H1 (cell line): Measurements from ENCODE around the gene VRK3. TPM values are rescaled to one million over a fixed set of nuclear protein-coding genes. Genes with fewer than 3 reads are reported as not detected.

Experiments
- CTCF ChIA-PET: fragments of 300-600 bp; sonication (Branson Sonifier 250); formaldehyde crosslinking; loops from one replicate; lab custom pipeline; 2021; ENCODE audit not compliant: partially characterized antibody; lab: Charles Lee
- POLR2A ChIA-PET: fragments of 300-600 bp; sonication (Branson Sonifier 250); formaldehyde crosslinking; loops from one replicate; lab custom pipeline; 2021; ENCODE audit warnings: inconsistent platforms; ENCODE audit not compliant: partially characterized antibody; lab: Charles Lee
- DNase-seq, 2 experiments: peaks; one replicate each; pipeline versions ENCODE4 v3.0.0 to v3.0.0-alpha.2; 2010 to 2022; ENCODE audit warnings: low spot score in 2 of 2, low read depth in 1 of 2, mixed read lengths in 1 of 2
- FAIRE-seq: peaks from 2 replicates; lab custom pipeline; 2011; peaks lifted over from hg19 to GRCh38; lab: Jason Lieb, UNC
- H2AFZ ChIP-seq: 2 replicates; pipeline ENCODE4 v1.8.1; 2012; ENCODE audit warnings: low read length, inconsistent platforms
- H2AK5ac ChIP-seq: 2 replicates; pipeline ENCODE4 v1.6.1; 2013; ENCODE audit warnings: low read depth, low read length
- H2BK120ac ChIP-seq: replicated peaks from 2 replicates; pipeline ENCODE3; 2013; ENCODE audit warnings: low read depth, low read length, inconsistent platforms
- H2BK12ac ChIP-seq: 2 replicates; pipeline ENCODE4 v1.6.1; 2013; ENCODE audit warnings: low read depth, low read length
- H2BK15ac ChIP-seq: 2 replicates; pipeline ENCODE4 v1.6.1; 2013; ENCODE audit warnings: low read length
- H2BK20ac ChIP-seq: 2 replicates; pipeline ENCODE4 v1.6.1; 2013; ENCODE audit warnings: low read length
- H2BK5ac ChIP-seq: 2 replicates; pipeline ENCODE4 v1.6.1; 2013; ENCODE audit warnings: low read depth, low read length
- H3K14ac ChIP-seq: 2 replicates; pipeline ENCODE4 v1.6.1; 2013; ENCODE audit warnings: inconsistent platforms; ENCODE audit not compliant: insufficient read length
- H3K18ac ChIP-seq: 2 replicates; pipeline ENCODE4 v1.6.1; 2013; ENCODE audit warnings: low read length; ENCODE audit errors: extremely low read depth
- H3K23ac ChIP-seq: 2 replicates; pipeline ENCODE4 v1.6.1; 2013; ENCODE audit warnings: inconsistent platforms; ENCODE audit not compliant: insufficient read length
- H3K23me2 ChIP-seq: 2 replicates; pipeline ENCODE4 v1.6.1; 2013; ENCODE audit warnings: low read depth, low read length
- H3K27ac ChIP-seq: 2 replicates; pipeline ENCODE4 v1.6.1; 2011; ENCODE audit warnings: low read depth, low read length, inconsistent platforms
- H3K27me3 ChIP-seq, 4 experiments: replicated peaks in 1 of 4; 1 replicate in 1 of 4; 2 replicates in 3 of 4; pipeline versions ENCODE4 v1.6.1 to v1.8.1; 2011 to 2013; ENCODE audit warnings: low read length in 3 of 4, mild to moderate bottlenecking in 3 of 4, inconsistent platforms in 2 of 4, mixed read lengths in 2 of 4, moderate library complexity in 1 of 4; ENCODE audit not compliant: control insufficient read depth in 3 of 4, insufficient read depth in 3 of 4; ENCODE audit errors: extremely low read depth in 1 of 4
- H3K36me3 ChIP-seq, 4 experiments: 2 replicates each; pipeline versions ENCODE4 v1.6.1 to v1.8.1; 2011 to 2013; ENCODE audit warnings: mild to moderate bottlenecking in 4 of 4, low read length in 3 of 4, moderate library complexity in 2 of 4, control low read depth in 1 of 4, inconsistent platforms in 1 of 4; ENCODE audit not compliant: insufficient read depth in 4 of 4, control insufficient read depth in 2 of 4
- H3K4ac ChIP-seq: replicated peaks from 2 replicates; pipeline ENCODE3; 2013; ENCODE audit warnings: low read length, low read depth, mixed read lengths, inconsistent platforms; ENCODE audit not compliant: insufficient read length
- H3K4me1 ChIP-seq, 4 experiments: replicated peaks in 1 of 4; 1 replicate in 1 of 4; 2 replicates in 3 of 4; pipeline versions ENCODE4 v1.6.1 to v1.8.1; 2011 to 2013; ENCODE audit warnings: low read length in 3 of 4, inconsistent platforms in 2 of 4, mixed read lengths in 1 of 4; ENCODE audit not compliant: insufficient read depth in 4 of 4, control insufficient read depth in 3 of 4
- H3K4me2 ChIP-seq, 2 experiments: 2 replicates each; pipeline versions ENCODE4 v1.6.1 to v1.8.1; 2011 to 2013; ENCODE audit warnings: low read depth in 2 of 2, low read length in 2 of 2, control low read depth in 1 of 2, inconsistent platforms in 1 of 2, mild to moderate bottlenecking in 1 of 2; ENCODE audit not compliant: insufficient read depth in 1 of 2
- H3K4me3 ChIP-seq, 4 experiments: fragments of 200-600, 300-600 bp in 1 of 4; sonication (generic), shearing (Covaris generic), sonication (Bioruptor Twin) in 1 of 4; 2 replicates each; pipeline versions ENCODE4 v1.5.1 to v1.8.1; 2011 to 2016; ENCODE audit warnings: low read length in 4 of 4, low read depth in 3 of 4, control low read depth in 2 of 4, inconsistent platforms in 2 of 4, mild to moderate bottlenecking in 2 of 4, mixed read lengths in 1 of 4, moderate library complexity in 1 of 4; ENCODE audit not compliant: insufficient read depth in 2 of 4; ENCODE audit errors: extremely low read depth in 1 of 4
- H3K56ac ChIP-seq: replicated peaks from 2 replicates; pipeline ENCODE3; 2013; ENCODE audit warnings: low read depth, mild to moderate bottlenecking, mixed read lengths, low read length, inconsistent platforms; ENCODE audit not compliant: insufficient read length
- H3K79me1 ChIP-seq: 2 replicates; pipeline ENCODE4 v1.6.1; 2013; ENCODE audit warnings: low read depth, low read length, control low read depth
- H3K79me2 ChIP-seq, 2 experiments: 2 replicates each; pipeline versions ENCODE4 v1.6.1 to v1.8.1; 2012 to 2013; ENCODE audit warnings: low read length in 2 of 2, mild to moderate bottlenecking in 2 of 2, inconsistent platforms in 1 of 2; ENCODE audit not compliant: insufficient read depth in 2 of 2, control insufficient read depth in 1 of 2
- H3K9ac ChIP-seq, 4 experiments: replicated peaks in 1 of 4; 1 replicate in 1 of 4; 2 replicates in 3 of 4; pipeline versions ENCODE4 v1.6.1 to v1.8.1; 2011 to 2013; ENCODE audit warnings: low read depth in 3 of 4, low read length in 3 of 4, control low read depth in 2 of 4, mild to moderate bottlenecking in 2 of 4, moderate library complexity in 2 of 4, inconsistent platforms in 1 of 4; ENCODE audit errors: extremely low read depth in 1 of 4
- H3K9me3 ChIP-seq, 2 experiments: 2 replicates each; pipeline versions ENCODE4 v1.6.1 to v1.8.1; 2012 to 2013; ENCODE audit warnings: mild to moderate bottlenecking in 2 of 2, moderate library complexity in 2 of 2, control low read depth in 1 of 2, inconsistent platforms in 1 of 2, low read depth in 1 of 2, low read length in 1 of 2, mixed read lengths in 1 of 2; ENCODE audit not compliant: insufficient read depth in 2 of 2
- H4K20me1 ChIP-seq, 2 experiments: replicated peaks in 1 of 2; 2 replicates each; pipeline versions ENCODE3 to v1.8.1; 2011 to 2013; ENCODE audit warnings: inconsistent platforms in 2 of 2, low read length in 2 of 2, mild to moderate bottlenecking in 1 of 2; ENCODE audit not compliant: insufficient read depth in 2 of 2, control insufficient read depth in 1 of 2
- H4K5ac ChIP-seq: 2 replicates; pipeline ENCODE4 v1.6.1; 2013; ENCODE audit warnings: low read length, low read depth, mixed read lengths, inconsistent platforms; ENCODE audit not compliant: insufficient read length
- H4K8ac ChIP-seq: 2 replicates; pipeline ENCODE4 v1.8.0; 2013; ENCODE audit warnings: mild to moderate bottlenecking, moderate library complexity, low read length, inconsistent platforms; ENCODE audit not compliant: insufficient read depth; ENCODE audit errors: extremely low read depth
- H4K91ac ChIP-seq: replicated peaks from 2 replicates; pipeline ENCODE3; 2013; ENCODE audit warnings: low read length, mixed read lengths, inconsistent platforms; ENCODE audit not compliant: insufficient read length
- BRCA1 ChIP-seq: IDR thresholded peaks from 2 replicates; pipeline ENCODE4 v1.6.1; 2012; ENCODE audit warnings: low read depth, low read length, improper control_type of control experiment
- CHD1 ChIP-seq: IDR thresholded peaks from 2 replicates; pipeline ENCODE4 v1.6.1; 2012; ENCODE audit warnings: low read depth, low read length, improper control_type of control experiment
- SUZ12 ChIP-seq: fragments of 200-600 bp; sonication (generic); IDR thresholded peaks from 2 replicates; pipeline ENCODE4 v1.6.1; 2012; ENCODE audit warnings: mild to moderate bottlenecking, inconsistent platforms, low read length, moderate library complexity, mixed read lengths
- WGBS, 2 experiments: shearing (Covaris generic) in 1 of 2; methylation state at CpG; one replicate each; pipeline versions ENCODE4 v1.1.6 to v1.1.7; 2013 to 2015; ENCODE audit warnings: low lambda C conversion rate in 2 of 2, mixed read lengths in 2 of 2, inconsistent platforms in 1 of 2, low coverage in 1 of 2, missing lambda C conversion rate in 1 of 2; ENCODE audit not compliant: insufficient replicate concordance in 2 of 2, insufficient coverage in 1 of 2, insufficient read length in 1 of 2; ENCODE audit errors: extremely low coverage in 1 of 2, missing lambda C conversion rate in 1 of 2; 5-methylcytosine and 5-hydroxymethylcytosine counted together
- polyA plus RNA-seq, 7 experiments: library from polyadenylated mRNA; depleted of rRNA in 3 of 7; stranded (reverse) in 5 of 7; unstranded in 2 of 7; fragments of >200 nt in 5 of 7; fragments of 200-250 nt in 2 of 7; gene quantifications; 1 replicate in 5 of 7; 2 replicates in 1 of 7; 4 replicates in 1 of 7; pipeline versions ENCODE4 v1.2.1 to v1.2.3, GENCODE V29; 2011 to 2013; ENCODE audit warnings: missing spikeins in 2 of 7, mixed read lengths in 2 of 7
- total RNA-seq: library from RNA; stranded (reverse); fragmentation: NEBNext Ultra II Directional; extraction: Animal tissue kit (Norgen Biotek cat#: 25700); gene quantifications from 2 replicates; pipeline ENCODE4 v1.2.1, GENCODE V29; 2021
- TF ChIP-seq, protein P1 (sequence below): IDR thresholded peaks from 2 replicates; pipeline ENCODE4 v1.6.1; 2012; ENCODE audit warnings: inconsistent platforms
- TF ChIP-seq, protein P2 (sequence below): IDR thresholded peaks from 2 replicates; pipeline ENCODE4 v1.6.1; 2012; ENCODE audit warnings: inconsistent platforms

Gene VRK3
- total and polyA plus RNA-seq, 2 of the 8 experiments (the other 6 are each of a cell fraction or from before 2014, with no cell fraction given): 21.3 to 36.1 TPM

DNA sequence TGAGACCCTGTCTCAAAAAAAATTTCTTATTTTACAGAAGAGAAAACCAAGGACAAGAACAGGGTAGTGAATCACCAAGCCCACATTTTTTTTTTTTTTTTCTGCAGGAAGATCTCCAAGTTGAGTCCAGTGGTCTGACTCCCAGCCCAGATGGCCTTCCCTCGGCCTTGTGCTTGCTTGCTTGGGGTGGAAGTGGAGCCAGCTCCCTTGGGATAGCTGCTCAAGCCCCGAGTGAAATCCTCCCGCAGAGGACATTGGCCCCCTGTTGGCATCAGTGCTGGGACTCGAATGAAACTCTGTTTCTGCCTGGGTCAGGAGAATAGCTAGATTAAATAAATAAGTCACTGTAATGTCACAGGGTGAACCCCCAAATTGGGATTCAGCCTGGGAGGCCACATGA, 86.5 kb downstream of the VRK3 start:
- no peak overlapping the region for H2BK120ac ChIP-seq
- H3K79me2 ChIP-seq: no peaks in the 10 kb centered on the region

More for the DNA sequence above, 86.5 kb downstream of the VRK3 start:
- H3K4me1 ChIP-seq: no peaks in the 10 kb centered on the region; a peak in 1 of 7 replicates
- no peak overlapping the region for H2BK15ac ChIP-seq
- 79% methylated on average over 3 of the region's 4 CpGs; no CpG with 5 or more reads in 1 of the 2 experiments for WGBS, 2 experiments
- H2BK20ac ChIP-seq: no peak overlapping the region
- no peak overlapping the region for H2AFZ ChIP-seq
- no peaks in the 10 kb centered on the region for H3K23me2 ChIP-seq
- no peak overlapping the region for H3K56ac ChIP-seq
- H4K5ac ChIP-seq: no peak overlapping the region
- no peaks in the 10 kb centered on the region for H3K9me3 ChIP-seq
- no peaks in the 10 kb centered on the region for H3K36me3 ChIP-seq
- H3K4me3 ChIP-seq: no peak overlapping the region
- no peak overlapping the region for H3K27ac ChIP-seq
- H2BK5ac ChIP-seq: no peak overlapping the region
- no peaks in the 10 kb centered on the region for H4K20me1 ChIP-seq
- FAIRE-seq (no peak), DNase-seq (no peak)
- H3K4ac ChIP-seq: no peak overlapping the region
- H3K27me3 ChIP-seq: no peaks in the 10 kb centered on the region
- no peak overlapping the region for H2BK12ac ChIP-seq
- no peak overlapping the region for H3K9ac ChIP-seq
- no peak overlapping the region for H3K14ac ChIP-seq
- H3K4me2 ChIP-seq: no peak overlapping the region
- no peak overlapping the region for H2AK5ac ChIP-seq
- H3K23ac ChIP-seq: no peak overlapping the region
- H3K18ac ChIP-seq: no peak overlapping the region
- CTCF ChIA-PET: interaction anchor here (0.8 to 10.3 kb wide), 12 partner anchors 11 to 197 kb away, joined by 3 to 231 read pairs (median 6); partner anchors contain the start of gene ATF5
- H3K79me1 ChIP-seq: no peaks in the 10 kb centered on the region
- POLR2A ChIA-PET: interaction anchor here (1.7 kb wide), 1 partner anchor 9 kb away, joined by 5 read pairs; the partner anchor contains the start of gene NUP62
- TF ChIP-seq BRCA1: no peak
- TF ChIP-seq, protein P1, sequence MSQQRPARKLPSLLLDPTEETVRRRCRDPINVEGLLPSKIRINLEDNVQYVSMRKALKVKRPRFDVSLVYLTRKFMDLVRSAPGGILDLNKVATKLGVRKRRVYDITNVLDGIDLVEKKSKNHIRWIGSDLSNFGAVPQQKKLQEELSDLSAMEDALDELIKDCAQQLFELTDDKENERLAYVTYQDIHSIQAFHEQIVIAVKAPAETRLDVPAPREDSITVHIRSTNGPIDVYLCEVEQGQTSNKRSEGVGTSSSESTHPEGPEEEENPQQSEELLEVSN: no peak
- TF ChIP-seq, protein P2, sequence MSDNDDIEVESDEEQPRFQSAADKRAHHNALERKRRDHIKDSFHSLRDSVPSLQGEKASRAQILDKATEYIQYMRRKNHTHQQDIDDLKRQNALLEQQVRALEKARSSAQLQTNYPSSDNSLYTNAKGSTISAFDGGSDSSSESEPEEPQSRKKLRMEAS: no peak
- TF ChIP-seq SUZ12: no peak
- TF ChIP-seq CHD1: no peak
- H4K8ac ChIP-seq: no peak overlapping the region
- no peak overlapping the region for H4K91ac ChIP-seq
